H1 (cell line): Measurements from ENCODE around the gene PXDN. TPM values are rescaled to one million over a fixed set of nuclear protein-coding genes. Genes with fewer than 3 reads are reported as not detected.

Source experiments
- ASH2L ChIP-seq: fragments of 200-600, 300-600 bp; sonication (generic); IDR thresholded peaks from one replicate; pipeline ENCODE4 v1.7.1; 2017; ENCODE audit warnings: low read length
- CBX5 ChIP-seq: fragments of 300-800, 300-1000 bp; sonication (generic); IDR thresholded peaks from 2 replicates; pipeline ENCODE4 v1.7.1; 2016; ENCODE audit warnings: antibody characterized with exemption, low read length, low read depth
- CEBPB ChIP-seq: IDR thresholded peaks from 2 replicates; pipeline ENCODE4 v1.6.1; 2012; ENCODE audit warnings: low read depth, low read length
- CHD2 ChIP-seq: IDR thresholded peaks from 2 replicates; pipeline ENCODE4 v1.6.1; 2012; ENCODE audit warnings: low read length, improper control_type of control experiment
- CHD7 ChIP-seq: fragments of 300-600 bp; sonication (generic); IDR thresholded peaks from 2 replicates; pipeline ENCODE4 v1.7.1; 2012; ENCODE audit warnings: low read length, moderate library complexity, mild to moderate bottlenecking, inconsistent platforms; ENCODE audit not compliant: insufficient replicate concordance
- GTF2F1 ChIP-seq: IDR thresholded peaks from 2 replicates; pipeline ENCODE4 v1.6.1; 2012; ENCODE audit warnings: low read depth, low read length, improper control_type of control experiment, borderline replicate concordance
- JUND ChIP-seq: IDR thresholded peaks from 2 replicates; pipeline ENCODE4 v1.6.1; 2011; ENCODE audit warnings: mild to moderate bottlenecking, improper control_type of control experiment, low read length
- SP2 ChIP-seq: IDR thresholded peaks from 2 replicates; pipeline ENCODE4 v1.6.1; 2012; ENCODE audit warnings: mild to moderate bottlenecking, low read length, inconsistent platforms
- polyA plus RNA-seq, 7 experiments: library from polyadenylated mRNA; depleted of rRNA in 3 of 7; stranded (reverse) in 5 of 7; unstranded in 2 of 7; fragments of >200 nt in 5 of 7; fragments of 200-250 nt in 2 of 7; gene quantifications; 1 replicate in 5 of 7; 2 replicates in 1 of 7; 4 replicates in 1 of 7; pipeline versions ENCODE4 v1.2.1 to v1.2.3, GENCODE V29; 2011 to 2013; ENCODE audit warnings: missing spikeins in 2 of 7, mixed read lengths in 2 of 7
- total RNA-seq: library from RNA; stranded (reverse); fragmentation: NEBNext Ultra II Directional; extraction: Animal tissue kit (Norgen Biotek cat#: 25700); gene quantifications from 2 replicates; pipeline ENCODE4 v1.2.1, GENCODE V29; 2021

PXDN gene
- total and polyA plus RNA-seq, 2 of the 8 experiments (the other 6 are each of a cell fraction or from before 2014, with no cell fraction given), result 104 to 141 TPM

- TF ChIP-seq CHD2, result no peak
- TF ChIP-seq GTF2F1, result no peak
- no peak for TF ChIP-seq CEBPB
- TF ChIP-seq JUND, result no peak
- TF ChIP-seq CBX5, result no peak
- no peak for TF ChIP-seq SP2
- no peak for TF ChIP-seq ASH2L
- TF ChIP-seq CHD7, result no peak
Measured at GRCh38 chr2:1747065-1747941, 3.0 kb upstream of the PXDN start (continued).
